GM18507 (cell line): ENCODE measurements around the gene GUCY1A1.

Source experiments
- DNase-seq: peaks from one replicate; pipeline ENCODE4 v3.0.0; 2011; ENCODE audit warnings: low read depth; ENCODE audit not compliant: insufficient read length; ENCODE audit errors: extremely low spot score
- FAIRE-seq: peaks from 2 replicates; lab custom pipeline; 2011; peaks lifted over from hg19 to GRCh38; lab: Jason Lieb, UNC

Gene GUCY1A1

GRCh38 chr4:155762334-155762733 is 95.7 kb downstream of the GUCY1A1 start:
- no peak for FAIRE-seq
- no peak for DNase-seq

GRCh38 chr4:155763551-155763950 is 96.9 kb downstream of the GUCY1A1 start:
- FAIRE-seq (peak; percentile 5), DNase-seq (no peak)

DNA sequence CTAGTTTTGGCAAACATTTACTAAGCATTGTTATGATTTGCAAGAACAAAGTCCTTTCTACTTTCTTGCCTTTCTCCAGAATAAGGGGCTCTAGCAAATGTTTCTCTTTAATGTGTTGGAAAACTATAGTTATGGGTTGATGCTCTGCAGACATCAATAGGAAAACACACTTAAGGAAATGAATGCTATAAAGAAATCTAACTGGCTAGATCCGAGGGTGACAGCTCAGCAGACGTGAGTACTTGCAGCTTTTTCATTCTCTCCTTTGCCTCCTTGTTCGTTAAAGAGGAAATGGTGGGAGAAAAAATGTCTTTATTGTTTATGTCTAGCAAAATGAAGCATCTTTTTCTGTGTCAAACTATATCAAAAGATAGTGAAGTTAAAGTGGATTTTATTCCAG is 98.5 kb downstream of the GUCY1A1 start:
- FAIRE-seq (no peak), DNase-seq (no peak)

- no peak for FAIRE-seq
These were observed 100.0 kb downstream of the GUCY1A1 start for GRCh38 chr4:155766622-155767021.

GRCh38 chr4:155768370-155768769 is 101.7 kb downstream of the GUCY1A1 start:
- FAIRE-seq (no peak), DNase-seq (no peak)

More at GRCh38 chr4:155766622-155767021, 100.0 kb downstream of the GUCY1A1 start:
- DNase-seq: no peak

DNA sequence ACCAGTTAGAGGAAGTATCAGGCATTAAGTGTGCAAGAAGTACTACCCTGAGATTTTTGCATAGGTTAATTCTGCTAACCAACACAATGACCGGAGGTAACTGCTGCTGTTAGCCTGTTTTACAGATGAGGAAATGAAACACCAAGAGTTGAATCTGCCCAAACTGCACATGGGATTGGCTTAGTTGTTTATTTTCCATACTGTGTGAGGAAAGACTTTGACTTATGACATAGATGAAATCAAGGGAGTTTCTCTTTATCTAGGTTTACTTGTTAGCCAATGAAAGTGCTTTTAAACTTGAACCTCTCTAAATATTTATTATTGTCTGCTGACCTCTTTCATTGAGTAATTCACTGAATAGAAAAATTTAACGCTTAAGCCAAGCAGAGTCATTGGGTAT is 102.4 kb downstream of the GUCY1A1 start:
- DNase-seq (no peak), FAIRE-seq (no peak)

DNA sequence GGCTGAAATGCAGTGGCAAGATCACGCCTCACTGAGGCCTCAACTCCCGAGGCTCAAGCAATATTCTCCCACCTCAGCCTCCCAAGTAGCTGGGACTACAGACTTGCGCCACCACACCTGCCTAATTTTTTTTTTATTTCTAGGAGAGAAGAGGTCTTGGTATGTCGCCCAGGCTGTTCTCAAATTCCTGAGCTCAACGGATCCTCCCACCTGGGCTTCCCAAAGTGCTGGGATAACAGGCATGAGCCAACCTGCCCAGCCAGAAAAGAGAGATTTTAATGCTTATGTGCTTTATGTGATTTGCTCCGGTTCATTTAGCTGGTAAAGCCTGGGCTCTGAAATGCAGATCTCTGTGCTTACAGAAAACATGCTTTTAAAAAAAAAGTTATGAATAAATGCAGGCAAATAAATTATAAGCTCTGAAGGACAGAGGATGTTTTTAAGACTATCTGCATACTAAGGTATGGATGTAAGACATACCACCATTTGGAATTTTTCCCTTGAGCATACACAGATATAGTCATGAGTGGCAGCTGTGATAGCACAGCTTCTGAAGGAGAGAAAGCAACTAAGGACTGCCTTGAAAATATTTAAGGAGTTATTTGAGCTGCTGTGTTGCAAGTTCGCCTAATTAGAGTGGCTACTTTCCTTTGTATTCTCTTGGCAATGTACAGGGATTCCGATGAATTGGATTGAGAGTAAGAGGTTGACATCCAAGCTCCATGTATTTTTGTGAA is 106.0 kb downstream of the GUCY1A1 start:
- FAIRE-seq: no peak
- no peak for DNase-seq

DNA sequence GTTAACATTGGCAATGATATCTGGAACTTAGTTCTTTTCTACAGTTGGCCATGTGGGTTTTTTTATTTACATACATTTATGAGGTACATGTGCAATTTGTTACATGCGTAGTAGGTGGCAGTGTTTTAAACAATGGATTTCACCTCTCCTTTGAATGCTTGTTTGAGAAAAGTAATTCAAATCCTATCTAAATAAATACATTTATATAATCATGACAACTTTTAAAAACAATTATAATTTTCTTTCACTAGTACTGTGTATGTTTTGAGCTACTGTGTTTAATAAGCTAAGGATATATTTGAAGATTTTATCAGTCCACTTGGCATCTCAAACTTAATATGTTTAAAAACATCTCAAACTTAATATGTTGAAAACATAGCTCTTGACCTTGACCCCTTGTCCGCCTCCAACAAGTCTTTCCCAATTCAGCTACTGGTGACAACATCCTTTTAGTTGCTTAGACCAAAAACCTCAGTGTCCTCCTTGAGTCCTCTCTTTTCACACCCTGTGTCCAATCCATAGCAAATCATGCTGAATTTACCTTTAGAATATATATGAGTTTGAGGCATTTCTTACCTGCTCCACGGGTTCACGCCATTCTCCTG is 106.7 kb downstream of the GUCY1A1 start:
- FAIRE-seq: no peak
- no peak for DNase-seq

- DNase-seq: no peak
- FAIRE-seq: no peak
These were observed 107.4 kb downstream of the GUCY1A1 start for GRCh38 chr4:155774033-155774432.

DNA sequence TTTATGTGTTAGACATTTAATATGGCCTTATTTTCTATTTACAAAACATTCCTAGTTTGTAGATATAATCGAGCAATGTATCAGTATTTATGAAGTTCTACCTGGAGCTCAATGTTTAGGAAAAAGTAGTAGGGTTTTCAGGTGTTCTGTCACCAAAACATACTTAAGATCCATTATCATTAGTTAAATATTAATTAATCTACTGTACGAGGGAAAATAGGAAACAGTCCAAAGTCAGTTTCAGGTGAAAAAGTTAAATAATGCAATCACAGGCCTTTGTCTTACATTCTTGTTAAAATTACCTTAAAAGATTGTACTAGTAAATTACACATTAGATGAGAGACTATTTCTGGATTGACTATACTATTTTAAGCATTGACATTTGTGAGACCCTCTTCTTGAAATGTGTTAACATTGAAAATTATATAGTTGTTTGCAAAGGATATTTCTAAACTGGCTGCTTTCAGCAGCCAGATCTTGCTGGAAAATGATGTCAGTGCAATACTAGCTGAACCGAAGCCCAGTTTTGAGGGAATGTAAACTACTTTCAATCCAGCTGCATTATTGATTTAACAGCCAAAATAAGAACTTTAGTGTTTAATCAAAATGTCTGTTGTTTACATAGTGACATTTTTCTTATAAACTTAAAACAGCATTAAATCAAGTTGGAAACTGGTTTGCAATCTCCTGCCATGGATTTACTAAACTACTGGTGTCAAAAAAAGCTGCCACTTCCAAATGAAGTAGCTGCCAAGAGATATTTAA is 111.5 kb downstream of the GUCY1A1 start:
- no peak for FAIRE-seq
- DNase-seq: no peak

DNA sequence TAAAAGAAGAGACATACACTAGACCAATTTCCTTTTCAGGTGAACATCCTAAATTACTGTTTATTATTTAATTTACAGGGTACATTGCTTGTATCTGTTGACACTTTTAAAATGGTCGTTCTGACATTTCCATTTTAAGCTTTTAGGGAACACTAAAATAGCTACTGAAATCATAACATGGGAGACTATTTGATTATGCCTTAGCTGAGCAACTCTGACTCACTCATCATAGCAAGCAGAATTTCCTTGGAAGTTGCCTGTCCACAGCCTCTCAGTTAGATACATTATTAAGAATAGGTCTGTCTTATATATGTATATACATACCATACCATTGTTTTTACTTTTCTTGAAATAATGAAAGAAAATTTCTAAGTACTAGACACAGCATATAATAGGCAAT is 114.1 kb downstream of the GUCY1A1 start:
- FAIRE-seq (no peak), DNase-seq (no peak)

DNA sequence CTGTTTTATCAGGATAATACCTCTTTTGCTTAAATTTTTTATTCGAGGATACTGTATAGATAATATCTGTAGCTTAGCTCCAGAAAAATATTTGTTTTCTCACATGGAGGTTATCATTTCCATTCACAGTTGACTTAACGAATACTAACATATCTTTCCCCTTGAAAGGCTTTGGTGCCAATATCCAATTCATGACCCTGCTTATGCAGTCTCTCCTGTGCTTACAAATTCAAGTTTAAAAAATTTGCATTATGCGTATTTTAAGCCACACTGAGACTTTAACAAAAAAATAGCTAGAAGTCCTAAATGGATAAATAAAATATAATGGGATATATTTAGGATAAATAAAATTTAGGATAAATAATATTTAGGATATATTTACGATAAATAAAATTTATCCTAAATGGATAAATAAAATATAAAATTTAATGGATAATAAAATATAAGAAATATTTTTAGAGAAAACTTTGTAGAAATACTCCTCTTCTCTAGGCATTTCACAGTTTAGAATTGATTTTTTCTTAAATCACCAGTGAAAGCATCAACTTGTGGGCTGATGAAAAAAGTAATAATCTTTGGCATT is 114.7 kb downstream of the GUCY1A1 start:
- no peak for FAIRE-seq
- no peak for DNase-seq
